ENCODE results near the gene FSTL4. TPM values are rescaled to one million over a fixed set of nuclear protein-coding genes. Genes with fewer than 3 reads are reported as not detected.

Gene FSTL4
- polyA plus RNA-seq, 4 donors, result 0.78 to 1.2 (median 0.99) TPM

DNA sequence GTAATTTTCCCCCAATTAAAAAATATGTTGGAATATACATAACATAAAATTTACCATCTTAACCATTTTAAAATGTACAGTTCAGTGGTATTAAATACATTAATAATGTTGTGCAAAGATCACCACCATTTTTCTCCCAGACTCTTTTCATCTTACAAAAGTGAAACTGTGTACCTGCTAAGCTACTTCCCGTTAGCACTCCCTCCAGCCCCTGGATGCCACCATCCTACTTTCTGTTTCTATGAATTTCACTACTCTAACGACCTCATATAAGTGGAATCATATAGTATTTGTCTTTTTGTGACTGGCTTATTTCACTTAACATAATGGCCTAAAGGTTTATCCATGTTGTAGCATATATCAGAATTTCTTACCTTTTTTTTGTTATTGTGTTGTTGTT, 447.6 kb downstream of the FSTL4 start:
- no peak for DNase-seq (ENCODE audit: low read depth in 4 of 4, low spot score in 2 of 4)

DNA sequence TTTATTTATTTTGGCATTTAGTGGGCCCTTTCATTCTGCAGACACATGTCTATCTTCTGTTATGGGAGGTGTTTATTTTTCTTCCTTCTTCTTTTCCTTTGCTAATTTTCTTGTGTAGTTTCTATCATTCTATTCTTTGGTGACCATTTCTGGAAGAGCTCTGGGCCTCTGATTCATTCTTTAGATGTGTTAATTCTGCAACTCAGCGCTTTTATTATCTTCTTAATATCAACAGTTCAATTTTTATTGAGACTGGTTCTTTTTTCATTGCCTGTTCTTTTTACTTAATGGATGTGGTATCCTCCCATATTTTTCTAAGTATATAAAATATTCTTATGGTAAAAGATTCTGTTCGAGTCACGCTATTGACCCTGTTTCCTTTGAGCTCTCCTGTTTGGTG, 448.5 kb downstream of the FSTL4 start:
- DNase-seq (ENCODE audit: low read depth in 4 of 4, low spot score in 2 of 4), result no peak

DNA sequence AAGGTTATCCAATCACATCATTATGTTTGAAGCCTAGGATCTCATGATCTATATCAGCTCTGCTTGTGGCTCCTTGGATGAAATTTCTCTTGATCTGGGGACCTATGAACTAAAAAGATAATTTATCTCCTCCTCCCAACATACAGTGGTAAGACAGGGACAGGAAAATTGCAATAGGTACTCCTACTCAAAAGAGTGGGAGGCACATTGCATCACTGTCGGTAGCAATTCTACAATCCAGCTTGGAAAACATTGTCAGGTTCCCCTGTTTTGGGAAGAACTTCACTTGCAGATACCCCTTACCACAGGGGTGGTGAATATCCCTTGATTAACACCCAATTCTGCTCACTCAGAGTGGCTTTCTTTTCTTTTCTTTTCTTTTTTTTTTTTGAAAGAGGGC, 452.8 kb downstream of the FSTL4 start:
- no peak for DNase-seq (ENCODE audit: low read depth in 4 of 4, low spot score in 2 of 4)

DNA sequence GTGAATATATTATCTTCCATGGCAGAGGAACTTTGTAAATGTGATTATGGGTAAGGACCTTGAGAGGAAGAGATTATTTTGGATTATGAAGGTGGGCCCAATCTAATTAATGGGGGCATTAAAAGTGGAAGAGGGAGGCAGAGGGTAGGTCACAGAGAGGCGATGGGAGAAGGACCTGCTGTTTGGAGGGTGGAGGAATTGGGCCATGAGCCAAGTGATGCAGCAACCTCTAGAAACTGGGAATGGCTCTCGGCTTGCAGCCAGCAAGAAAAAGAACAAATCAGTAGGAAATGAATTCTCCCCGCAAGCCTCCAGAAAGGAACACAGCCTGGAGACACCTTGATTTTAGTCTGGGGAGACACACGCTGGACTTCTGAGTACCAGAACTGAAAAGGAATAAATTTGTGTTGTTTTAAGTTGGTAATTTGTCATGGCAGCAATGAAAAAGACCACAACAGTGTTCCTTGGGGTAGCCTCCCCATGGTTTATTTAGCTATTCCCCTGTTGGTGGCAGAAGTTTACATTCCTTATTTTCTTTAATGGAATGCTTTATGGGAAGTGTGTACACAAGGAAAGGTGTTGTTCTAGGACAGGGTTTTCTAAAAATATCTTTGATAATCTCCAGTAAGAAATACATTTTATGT, 456.9 kb downstream of the FSTL4 start:
- DNase-seq (ENCODE audit: low read depth in 4 of 4, low spot score in 2 of 4), result no peak

DNA sequence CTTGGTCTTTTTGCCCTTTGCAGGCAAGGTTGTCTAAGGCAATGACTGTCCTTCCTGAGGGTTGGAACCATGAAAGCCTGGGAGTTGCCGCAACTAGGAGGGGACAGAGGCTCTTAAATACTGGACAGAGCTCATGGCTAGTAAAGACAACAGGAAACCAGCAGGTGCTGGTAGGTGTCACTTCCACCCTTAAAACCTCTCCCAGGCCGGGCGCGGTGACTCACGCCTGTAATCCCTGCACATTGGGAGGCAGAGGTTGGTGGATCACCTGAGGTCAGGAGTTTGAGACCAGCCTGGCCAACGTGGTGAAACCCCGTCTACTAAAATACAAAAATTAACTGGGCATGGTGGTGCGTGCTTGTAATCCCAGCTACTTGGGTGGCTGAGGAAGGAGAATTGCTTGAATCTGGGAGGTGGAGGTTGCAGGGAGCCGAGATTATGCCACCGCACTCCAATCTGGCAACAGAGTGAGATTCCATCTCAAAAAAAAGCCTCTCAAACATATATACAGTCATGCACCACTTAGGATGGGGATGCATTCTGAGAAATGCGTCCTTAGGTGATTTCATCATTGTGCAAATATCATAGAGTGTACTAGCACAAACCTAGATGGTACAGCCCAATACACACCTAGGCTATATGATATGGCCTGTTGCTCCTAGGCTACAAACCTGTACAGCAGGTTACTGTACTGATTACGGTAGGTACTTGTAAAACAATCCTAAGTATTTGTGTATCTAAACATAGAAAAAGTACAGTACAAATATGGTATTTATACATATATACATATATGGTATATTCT, 457.9 kb downstream of the FSTL4 start:
- DNase-seq (ENCODE audit: low read depth in 4 of 4, low spot score in 2 of 4), result no peak

DNA sequence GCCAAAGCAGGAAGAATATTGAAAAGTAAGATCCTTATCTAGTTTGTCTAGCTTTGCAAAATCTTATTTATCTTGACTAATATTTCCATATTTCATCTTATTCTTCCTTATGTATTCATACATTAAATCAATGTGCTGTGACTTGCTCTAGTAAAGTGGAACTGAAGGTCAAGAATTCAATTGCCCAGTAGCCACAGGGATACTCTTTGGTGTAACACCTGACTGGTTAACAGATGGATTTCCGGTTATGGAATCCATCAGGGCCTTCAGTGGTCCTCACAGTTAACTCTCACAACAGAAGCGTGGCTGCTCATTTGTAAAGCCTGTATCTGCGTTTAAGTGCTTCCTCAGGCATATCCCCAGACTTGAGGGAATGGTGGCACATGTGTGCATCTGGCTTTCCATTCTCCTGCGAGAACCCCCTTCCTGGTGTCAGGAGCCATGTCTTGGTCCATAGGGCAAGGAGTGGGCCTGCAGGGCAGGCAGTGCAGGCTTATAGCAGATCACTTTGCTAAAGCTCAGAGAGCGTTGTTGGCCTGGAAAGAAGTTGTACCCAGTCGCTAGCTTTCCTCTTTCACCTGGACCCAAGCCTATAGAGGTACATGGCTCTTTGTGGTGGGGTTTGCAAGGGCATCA, 461.3 kb downstream of the FSTL4 start:
- no peak for DNase-seq (ENCODE audit: low read depth in 4 of 4, low spot score in 2 of 4)

DNA sequence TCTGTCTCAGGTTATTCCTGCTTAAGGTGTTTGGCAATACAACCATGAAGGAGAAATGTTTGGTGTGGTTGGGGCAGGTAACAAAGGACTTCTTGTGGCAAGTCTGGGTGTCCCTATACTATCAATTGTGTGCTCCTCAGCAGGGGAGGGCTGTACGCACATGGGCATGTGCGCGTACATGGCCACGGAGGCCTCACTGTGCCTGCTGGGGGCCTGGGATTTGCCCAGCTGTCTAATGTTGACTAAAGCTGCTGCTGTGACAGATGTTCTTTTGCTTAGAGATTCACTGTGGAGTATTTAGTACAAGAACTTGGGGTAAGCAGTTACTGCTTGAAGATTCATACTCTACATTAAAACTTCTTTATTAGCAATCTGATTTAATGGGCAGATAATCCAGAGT, 463.0 kb downstream of the FSTL4 start:
- no peak for DNase-seq (ENCODE audit: low read depth in 4 of 4, low spot score in 2 of 4)

DNA sequence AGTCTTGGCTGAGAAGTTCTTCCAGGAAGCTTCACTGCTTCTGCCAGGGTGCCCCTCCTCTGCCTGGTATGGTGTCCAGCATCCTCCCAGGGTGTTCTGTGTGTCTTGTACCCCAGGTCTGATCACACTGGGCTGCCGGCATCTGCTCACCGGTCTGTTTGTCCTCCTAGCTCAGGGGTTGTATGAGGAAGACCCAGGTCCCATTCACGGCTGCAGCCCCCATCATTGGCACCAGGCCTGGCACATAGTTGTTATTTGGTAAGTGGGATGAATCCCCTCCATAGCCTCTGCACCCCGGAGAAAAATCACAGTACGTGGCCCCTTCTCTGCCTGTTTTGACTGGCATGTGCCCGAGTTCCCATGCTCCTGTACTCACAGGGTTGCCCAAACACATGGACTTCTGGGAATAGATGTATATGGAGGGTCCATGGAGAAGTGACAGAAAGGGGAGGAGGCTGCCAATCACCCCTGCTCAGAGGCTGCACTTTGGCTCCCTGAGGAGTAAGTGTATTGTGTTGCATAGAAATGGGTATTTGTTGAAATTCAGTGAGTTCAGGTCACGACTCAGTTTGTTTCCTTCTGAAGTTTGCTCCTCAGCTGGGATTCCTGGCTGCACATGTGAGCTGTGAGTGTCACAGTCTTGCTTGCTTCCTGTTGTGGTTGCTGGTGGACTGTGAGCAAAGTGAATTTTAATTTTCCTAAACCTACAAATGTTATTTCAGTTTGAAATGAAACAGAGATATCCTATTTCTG, 464.4 kb downstream of the FSTL4 start:
- no peak for DNase-seq (ENCODE audit: low read depth in 4 of 4, low spot score in 2 of 4)

DNA sequence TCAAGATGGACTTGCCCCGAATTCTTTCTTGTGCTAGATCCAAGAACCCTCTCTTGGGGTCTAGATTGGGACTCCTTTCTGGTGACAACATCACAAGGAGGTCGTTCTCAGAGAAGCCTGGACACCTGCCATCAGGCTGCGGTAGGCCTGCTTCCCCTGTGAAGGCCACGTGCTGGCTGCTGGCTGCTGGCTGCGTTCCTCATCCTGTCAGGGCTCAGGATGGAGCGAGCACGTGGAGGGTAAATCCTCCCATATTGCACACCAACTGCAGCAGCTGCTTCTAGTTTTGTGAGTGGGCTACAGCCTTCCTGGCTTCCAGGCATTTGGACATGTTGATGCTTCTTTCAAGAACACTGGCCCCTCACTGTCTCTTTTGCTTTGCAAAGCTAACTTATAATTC, 464.9 kb downstream of the FSTL4 start:
- no peak for DNase-seq (ENCODE audit: low read depth in 4 of 4, low spot score in 2 of 4)

Data from left renal cortex interstitium (tissue), 4 donors.